ENCODE results near the gene SETD3.

The SETD3 gene

DNA sequence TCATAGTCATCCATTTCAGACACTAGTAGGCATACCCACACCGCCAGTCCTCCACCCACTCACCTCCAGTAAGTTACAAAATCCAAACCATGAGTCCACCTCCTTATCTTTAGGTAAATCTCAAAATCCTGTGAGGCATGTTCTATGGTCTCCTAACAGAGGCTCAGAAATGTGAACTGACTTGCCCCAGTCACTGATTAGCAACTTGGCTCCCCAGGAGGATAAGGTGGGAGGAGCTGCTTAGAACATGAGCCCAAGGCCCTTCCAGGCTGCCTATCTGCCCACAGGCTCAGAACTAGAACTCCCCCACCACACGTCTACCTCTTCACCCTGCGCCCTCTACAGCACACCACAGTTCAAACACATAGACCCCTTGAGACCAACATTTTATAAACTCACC is 19.9 kb downstream of the SETD3 start:
- no peak for DNase-seq (ENCODE audit: low read depth in 3 of 3)

- no peak for DNase-seq (ENCODE audit: low read depth in 3 of 3)
Observed at GRCh38 chr14:99459481-99460100, 21.1 kb downstream of the SETD3 start.

DNA sequence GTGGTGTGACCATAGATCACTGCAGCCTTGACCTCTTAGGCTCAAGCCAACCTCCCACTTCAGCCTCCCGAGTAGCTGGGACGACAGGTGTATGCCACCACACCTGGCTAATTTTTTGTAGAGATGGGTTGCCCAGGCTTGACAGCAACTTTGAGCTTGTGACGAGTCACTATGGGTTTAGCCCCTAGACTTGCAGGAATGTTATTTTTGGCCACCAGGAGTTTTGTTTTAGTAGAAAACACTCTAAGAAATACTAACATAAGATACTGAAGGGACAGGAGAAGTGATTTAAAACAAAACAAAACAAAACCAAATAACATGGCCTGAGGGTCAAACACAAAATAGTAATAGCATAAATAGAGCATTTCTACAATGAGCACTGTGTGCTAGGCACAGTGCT is 26.4 kb downstream of the SETD3 start:
- DNase-seq (ENCODE audit: low read depth in 3 of 3) = no peak

GRCh38 chr14:99452968-99453367 is 27.7 kb downstream of the SETD3 start:
- DNase-seq (ENCODE audit: low read depth in 3 of 3) = no peak

DNA sequence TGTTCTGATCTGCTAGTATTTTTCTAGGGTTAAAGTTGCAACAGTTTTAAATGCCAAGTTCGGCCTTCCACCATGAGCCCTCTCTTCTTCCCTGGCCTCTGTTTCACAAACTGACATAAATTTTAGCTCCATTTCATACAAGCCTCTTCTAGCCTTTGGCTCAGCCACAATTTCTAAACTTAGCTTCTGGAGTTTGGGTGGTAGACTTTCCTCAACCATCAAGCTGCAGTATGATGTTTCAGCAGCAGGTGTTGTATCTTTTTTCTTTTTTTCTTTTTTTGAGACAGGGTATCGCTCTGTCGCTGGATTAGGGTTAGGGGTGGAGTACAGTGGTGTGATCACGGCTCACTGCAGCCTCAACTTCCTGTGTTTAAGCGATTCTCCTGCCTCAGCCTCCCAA is 29.4 kb downstream of the SETD3 start:
- no peak for DNase-seq (ENCODE audit: low read depth in 3 of 3)

DNA sequence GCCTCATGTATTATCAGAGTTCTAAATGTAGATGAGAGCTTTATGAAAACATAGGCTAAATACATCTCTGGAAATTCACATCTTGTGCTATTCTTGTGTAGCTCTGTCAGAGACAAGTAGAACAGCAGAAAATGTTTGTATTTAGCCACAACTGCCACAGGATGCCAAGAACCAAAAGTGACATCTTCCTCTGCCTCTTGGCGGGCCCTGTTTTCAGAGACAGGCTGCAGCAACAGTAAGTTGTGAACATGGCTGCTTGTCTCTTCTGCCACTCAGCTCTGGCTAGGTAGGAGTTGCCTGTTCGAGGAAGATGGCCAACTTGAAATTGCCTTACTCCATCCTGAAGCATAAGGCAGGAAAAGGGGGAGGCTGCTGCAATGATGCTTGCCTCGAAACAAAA is 30.4 kb downstream of the SETD3 start:
- no peak for DNase-seq (ENCODE audit: low read depth in 3 of 3)

- no peak for DNase-seq (ENCODE audit: low read depth in 3 of 3)
Observed at GRCh38 chr14:99447739-99448138, 32.9 kb downstream of the SETD3 start.

GRCh38 chr14:99445931-99446330 is 34.7 kb downstream of the SETD3 start:
- no peak for DNase-seq (ENCODE audit: low read depth in 3 of 3)

DNA sequence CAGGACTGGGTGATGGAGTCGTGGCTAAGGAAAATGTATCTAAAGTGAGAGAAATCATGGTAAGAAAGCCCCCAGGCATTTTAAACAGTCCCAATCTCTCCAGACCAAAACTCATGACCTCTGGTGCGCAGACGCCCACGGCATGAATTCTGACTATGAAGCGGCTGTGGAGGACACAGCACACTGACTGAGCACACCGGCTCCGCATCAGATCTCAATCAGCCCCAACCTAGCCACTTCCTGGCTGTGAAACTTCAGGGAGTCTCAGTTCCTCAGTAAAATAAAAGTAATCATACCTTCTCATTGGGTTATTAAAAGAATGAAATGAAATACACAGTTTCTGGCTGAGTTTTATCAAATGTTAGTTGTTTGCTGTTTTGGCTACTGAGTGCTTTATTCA is 38.7 kb downstream of the SETD3 start:
- no peak for DNase-seq (ENCODE audit: low read depth in 3 of 3)

DNA sequence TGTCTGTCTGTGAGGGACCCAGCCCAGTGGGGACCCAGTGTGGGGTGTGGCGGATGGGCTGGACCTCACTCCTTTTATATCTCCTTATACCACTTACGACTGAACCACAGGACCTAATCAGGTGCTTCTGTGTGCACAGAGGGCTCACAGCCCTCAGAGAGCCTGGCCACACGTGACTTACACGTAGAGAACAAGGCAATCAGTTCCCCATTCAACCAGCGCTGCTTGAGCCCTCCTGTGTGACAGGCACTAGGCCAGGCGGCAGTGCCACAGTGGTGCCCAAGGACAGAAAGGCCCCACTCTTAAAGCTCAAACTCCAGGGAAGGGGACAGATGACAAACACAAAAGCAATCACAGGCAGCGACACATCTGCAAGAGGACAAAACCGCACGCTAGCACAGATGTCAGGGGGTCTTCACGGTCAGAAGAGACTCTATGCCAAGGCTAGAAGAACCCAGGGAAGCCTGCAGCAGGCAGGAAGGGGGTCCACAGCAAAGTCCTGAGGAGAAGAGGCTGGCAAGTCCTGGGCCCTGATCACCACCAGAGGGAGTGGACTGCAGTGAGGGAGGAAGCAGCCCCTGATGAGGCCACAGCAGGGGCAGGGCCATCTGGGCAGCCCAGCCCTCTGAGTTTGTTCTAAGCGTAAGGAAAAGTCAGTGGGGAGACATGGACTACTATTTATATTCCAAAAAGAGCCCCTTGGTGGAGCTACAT is 39.3 kb downstream of the SETD3 start:
- no peak for DNase-seq (ENCODE audit: low read depth in 3 of 3)

- no peak for DNase-seq (ENCODE audit: low read depth in 3 of 3)
Observed at GRCh38 chr14:99440278-99440677, 40.4 kb downstream of the SETD3 start.

- no peak for DNase-seq (ENCODE audit: low read depth in 3 of 3)
Observed at GRCh38 chr14:99437706-99438105, 43.0 kb downstream of the SETD3 start.

DNA sequence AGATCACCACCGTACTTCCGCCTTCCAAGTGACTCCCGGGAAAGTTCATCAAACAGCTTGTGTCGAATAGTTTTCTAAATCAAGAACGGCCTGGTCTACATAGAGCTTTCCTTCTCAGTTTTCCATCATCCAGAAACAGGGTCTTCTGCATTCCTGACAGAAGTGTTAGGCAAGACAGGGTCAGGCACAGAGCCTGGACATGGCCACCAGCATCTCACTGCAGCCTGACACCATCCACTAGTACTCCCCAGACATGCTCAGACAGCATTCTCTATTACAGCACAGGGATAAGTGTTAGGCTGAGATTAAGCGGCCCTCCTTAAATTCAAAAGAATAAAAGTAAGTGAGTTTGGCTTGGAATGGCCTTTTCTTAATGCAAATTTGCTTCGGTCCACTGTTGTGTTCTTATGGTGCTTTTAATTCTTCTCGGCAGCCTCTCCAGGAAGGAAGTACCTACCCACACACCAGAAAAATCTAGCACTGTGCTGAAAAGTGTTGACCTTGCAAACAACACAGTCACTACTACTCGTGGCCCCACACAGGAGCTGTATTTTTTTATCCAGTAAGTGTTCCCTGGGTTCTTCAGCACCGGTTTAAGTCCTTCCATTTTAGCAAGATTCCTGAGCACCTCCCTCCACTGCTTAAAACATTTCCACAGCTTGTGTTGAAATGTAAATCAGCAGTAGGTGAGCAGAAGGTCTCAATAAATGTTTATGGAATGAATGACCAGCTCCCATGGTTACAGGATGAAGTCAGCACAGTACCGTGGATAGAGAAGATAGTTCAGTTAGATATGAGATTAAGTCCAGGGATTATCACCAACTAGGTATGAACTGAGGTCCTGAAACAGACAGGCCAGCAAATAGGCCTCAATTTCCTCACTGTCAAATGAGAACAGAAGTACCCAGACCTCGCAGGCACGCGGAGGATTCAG is 44.1 kb downstream of the SETD3 start:
- no peak for DNase-seq (ENCODE audit: low read depth in 3 of 3)

DNA sequence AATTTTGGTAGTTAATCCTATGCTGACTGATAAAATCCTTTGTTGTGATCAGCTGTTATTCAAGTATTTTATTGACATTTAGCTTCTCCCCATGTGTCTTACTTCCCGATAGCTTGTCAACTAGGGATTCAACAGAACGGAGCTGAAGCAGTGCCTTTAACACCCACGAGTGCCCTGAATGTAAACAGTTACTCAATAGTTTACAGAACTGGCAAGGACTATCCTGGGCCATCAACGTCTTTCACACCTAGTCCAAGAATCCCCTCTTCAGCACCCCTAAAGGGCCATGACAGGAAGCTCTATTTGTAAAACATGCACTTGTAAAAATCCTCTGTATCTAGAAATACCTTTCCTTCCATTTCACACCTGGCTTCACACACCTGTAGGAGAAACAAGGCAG is 45.3 kb downstream of the SETD3 start:
- DNase-seq (ENCODE audit: low read depth in 3 of 3) = no peak

GRCh38 chr14:99432485-99432884 is 48.2 kb downstream of the SETD3 start:
- DNase-seq (ENCODE audit: low read depth in 3 of 3) = no peak

GRCh38 chr14:99431986-99432385 is 48.7 kb downstream of the SETD3 start:
- DNase-seq (ENCODE audit: low read depth in 3 of 3) = no peak

GRCh38 chr14:99430491-99430890 is 50.2 kb downstream of the SETD3 start:
- DNase-seq (ENCODE audit: low read depth in 3 of 3) = no peak

DNA sequence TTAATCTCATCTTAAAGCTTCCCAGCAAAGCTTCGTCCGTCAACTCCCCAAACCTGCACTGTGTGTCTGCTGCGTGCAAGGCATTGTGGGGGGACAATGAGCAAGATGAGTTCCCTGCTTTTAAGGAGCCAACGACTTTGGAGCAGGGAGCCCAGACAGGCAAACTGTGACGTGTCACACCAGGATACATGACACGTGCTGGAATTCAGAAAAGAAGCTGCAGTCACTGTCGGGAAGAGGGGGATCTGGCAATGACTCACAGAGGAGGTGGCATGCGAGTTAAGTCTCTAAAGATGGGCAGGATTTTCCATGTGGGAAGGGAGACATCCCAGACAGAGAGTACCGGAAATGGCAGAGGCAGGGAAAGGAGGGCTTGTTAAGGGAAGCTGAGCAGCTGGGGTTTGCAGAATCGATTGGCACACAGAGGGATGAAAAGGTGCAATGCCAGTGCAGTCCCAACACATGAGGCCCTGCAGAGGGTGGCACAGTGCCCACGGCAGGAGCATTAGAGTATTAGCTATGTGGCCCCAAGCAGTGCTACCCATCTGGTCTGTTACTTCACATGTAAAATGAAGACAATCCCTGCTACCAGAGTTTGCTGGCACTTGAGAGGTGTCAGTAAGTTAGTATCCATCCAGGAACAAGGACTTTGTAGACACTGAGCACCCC is 52.9 kb downstream of the SETD3 start:
- no peak for DNase-seq (ENCODE audit: low read depth in 3 of 3)

GRCh38 chr14:99426813-99427346 is 53.8 kb downstream of the SETD3 start:
- DNase-seq (ENCODE audit: low read depth in 3 of 3) = no peak

DNA sequence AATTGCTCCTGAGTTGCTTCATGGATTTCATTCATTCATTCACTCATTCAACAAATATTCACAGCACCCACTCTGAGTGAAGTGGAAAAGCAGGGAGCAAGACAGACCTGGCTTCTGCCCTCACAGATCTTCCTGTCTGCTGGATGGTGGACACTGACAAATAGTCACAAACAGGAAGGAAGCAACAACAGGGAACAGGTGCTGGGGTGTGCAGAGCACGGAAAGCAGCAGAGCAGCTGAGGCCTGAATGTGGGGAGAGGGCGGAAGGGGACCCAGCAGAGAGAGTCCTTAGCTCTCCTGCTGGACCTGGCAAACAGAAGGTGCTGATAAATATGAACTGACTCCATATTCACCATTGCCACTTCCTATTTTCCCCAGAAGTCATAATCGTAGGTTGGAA is 54.4 kb downstream of the SETD3 start:
- no peak for DNase-seq (ENCODE audit: low read depth in 3 of 3)

DNA sequence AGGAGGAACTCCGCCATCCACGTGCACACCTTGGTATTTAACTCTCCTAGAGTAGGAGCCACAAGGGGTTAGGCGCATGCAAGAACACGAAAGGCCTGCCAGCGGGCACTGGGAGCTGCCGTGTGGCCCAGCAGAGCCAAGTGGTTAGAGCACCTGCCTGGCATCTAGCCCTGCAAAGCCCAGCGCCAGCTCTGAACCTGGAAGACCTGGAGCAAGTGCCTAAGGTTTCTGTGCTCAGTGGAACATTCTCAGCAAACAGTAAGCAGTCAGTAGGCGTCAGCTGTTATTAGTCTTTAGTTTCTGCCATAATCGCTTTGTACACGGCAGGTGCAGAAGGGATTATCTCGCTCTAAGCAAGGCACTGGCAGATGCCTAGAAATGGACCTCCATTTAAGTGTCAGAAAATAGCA is 55.4 kb downstream of the SETD3 start:
- DNase-seq (ENCODE audit: low read depth in 3 of 3) = no peak
